Body of pancreas (tissue), 4 donors: ENCODE measurements around the gene CADPS.

Experiments used
- POLR2A ChIP-seq, 3 donors: fragments of 450-650 bp; IDR thresholded peaks; one replicate each; pipeline ENCODE4 v1.6.1; 2016; ENCODE audit warnings: antibody characterized with exemption in 3 of 3, mild to moderate bottlenecking in 2 of 3
- TF ChIP-seq, protein P1 (sequence below), 7 experiments: fragments of 450-650 bp in 4 of 7; fragments of 200-600 bp in 3 of 7; sonication (generic) in 3 of 7; IDR thresholded peaks; one replicate each; pipeline ENCODE4 v1.5.1; 2016 to 2019; ENCODE audit warnings: antibody characterized with exemption in 7 of 7

DNA sequence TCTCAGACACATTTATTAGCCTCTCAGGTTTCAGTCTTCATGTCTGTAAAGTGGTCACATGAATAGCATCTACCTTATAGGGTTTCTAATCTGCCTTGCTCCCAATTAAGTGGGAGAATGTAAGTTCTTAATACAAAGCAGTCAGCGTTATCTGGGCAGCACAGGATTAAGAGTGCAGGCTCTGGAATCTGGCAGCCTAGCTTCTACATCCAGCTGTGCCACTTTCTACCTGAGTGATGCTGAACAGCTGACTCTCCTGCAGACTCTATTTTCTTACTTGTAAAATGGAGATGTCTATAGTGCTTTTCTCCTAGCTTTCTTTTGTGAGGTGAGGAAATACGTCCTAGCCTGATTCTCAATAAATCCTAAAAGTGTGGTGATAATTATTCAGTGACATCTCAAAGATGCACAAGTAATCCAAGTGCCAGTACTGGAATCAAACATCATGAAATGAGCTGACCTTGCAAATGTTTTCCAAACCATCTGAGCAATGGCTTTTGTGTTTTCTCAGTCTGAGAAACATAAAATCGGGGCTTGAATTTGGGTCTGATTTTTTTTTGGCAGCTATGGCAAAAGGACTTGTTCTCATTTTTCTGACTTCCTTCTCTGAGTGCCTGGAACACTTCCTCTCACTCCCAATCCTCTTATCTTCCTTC is 269.7 kb downstream of the CADPS start:
- TF ChIP-seq, protein P1, sequence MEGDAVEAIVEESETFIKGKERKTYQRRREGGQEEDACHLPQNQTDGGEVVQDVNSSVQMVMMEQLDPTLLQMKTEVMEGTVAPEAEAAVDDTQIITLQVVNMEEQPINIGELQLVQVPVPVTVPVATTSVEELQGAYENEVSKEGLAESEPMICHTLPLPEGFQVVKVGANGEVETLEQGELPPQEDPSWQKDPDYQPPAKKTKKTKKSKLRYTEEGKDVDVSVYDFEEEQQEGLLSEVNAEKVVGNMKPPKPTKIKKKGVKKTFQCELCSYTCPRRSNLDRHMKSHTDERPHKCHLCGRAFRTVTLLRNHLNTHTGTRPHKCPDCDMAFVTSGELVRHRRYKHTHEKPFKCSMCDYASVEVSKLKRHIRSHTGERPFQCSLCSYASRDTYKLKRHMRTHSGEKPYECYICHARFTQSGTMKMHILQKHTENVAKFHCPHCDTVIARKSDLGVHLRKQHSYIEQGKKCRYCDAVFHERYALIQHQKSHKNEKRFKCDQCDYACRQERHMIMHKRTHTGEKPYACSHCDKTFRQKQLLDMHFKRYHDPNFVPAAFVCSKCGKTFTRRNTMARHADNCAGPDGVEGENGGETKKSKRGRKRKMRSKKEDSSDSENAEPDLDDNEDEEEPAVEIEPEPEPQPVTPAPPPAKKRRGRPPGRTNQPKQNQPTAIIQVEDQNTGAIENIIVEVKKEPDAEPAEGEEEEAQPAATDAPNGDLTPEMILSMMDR (IDR thresholded peaks at IDR 0.05), result no peak
- TF ChIP-seq POLR2A (IDR thresholded peaks at IDR 0.05), result no peak
